ENCODE data around the gene PARD3. TPM values are rescaled to one million over a fixed set of nuclear protein-coding genes. Genes with fewer than 3 reads are reported as not detected.

Gene PARD3
- total and polyA plus RNA-seq, 2 experiments from 2014 or later, result 47.2 to 59.7 TPM

DNA sequence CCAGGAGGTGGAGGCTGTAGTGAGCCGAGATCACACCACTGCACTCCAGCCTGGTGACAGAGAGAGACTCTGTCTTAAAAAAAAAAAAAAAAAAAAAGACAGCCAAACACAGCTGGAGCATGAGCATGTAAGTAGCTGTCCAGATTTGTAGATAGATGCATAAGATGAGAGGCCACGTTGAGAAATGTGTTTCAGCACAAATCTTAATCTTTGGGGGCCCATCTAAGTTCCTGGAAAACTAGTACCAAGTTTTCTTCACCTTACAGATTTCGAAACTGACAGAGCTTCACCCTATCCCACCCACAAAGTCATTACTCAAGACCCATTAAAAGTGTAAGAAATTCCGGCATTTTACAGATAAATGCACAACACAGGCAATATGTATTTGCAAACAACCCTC is 208.2 kb downstream of the PARD3 start:
- no peak for DNase-seq (ENCODE audit: low spot score)

DNA sequence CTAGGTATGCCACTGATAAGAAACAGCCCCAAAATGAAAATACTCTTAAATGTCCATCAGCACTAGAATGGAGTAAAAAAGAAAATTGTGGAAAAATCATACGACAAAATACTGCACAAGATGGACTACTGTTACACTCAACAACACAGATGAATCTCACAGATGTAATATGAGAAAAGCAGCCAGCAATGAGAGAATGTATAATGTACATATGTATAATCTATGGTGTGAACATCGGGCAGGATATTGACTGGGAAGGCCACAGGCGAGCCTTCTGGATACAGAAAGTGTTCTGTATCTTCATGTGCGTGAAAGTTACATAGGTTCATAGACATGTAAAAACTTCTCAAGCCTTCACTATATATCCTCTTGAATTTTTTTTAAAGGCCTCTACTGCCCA is 212.6 kb downstream of the PARD3 start:
- 94% methylated on average over 4 of the region's 4 CpGs for WGBS (ENCODE audit: low lambda C conversion rate, missing lambda C conversion rate)
- H3K27ac ChIP-seq, result no peak overlapping the region
- H3K4me1 ChIP-seq (ENCODE audit: insufficient read depth), result no peaks in the 10 kb centered on the region
- H3K9me2 ChIP-seq (replicated peaks; ENCODE audit: insufficient read depth), result no peaks in the 10 kb centered on the region
- peaks cover 58% of the 10 kb centered on the region for H3K79me2 ChIP-seq
- no peak overlapping the region for H2AFZ ChIP-seq
- H3K4me3 ChIP-seq, result no peak overlapping the region
- no peaks in the 10 kb centered on the region for H3K27me3 ChIP-seq
- DNase-seq (ENCODE audit: low spot score), result no peak
- TF ChIP-seq EZH2phosphoT487 (IDR thresholded peaks at IDR 0.05; ENCODE audit: low read depth, severe bottlenecking, unreplicated experiment) (no peak), EZH2 (IDR thresholded peaks at IDR 0.05; ENCODE audit: borderline replicate concordance) (no peak)
- TF ChIP-seq, protein P1, sequence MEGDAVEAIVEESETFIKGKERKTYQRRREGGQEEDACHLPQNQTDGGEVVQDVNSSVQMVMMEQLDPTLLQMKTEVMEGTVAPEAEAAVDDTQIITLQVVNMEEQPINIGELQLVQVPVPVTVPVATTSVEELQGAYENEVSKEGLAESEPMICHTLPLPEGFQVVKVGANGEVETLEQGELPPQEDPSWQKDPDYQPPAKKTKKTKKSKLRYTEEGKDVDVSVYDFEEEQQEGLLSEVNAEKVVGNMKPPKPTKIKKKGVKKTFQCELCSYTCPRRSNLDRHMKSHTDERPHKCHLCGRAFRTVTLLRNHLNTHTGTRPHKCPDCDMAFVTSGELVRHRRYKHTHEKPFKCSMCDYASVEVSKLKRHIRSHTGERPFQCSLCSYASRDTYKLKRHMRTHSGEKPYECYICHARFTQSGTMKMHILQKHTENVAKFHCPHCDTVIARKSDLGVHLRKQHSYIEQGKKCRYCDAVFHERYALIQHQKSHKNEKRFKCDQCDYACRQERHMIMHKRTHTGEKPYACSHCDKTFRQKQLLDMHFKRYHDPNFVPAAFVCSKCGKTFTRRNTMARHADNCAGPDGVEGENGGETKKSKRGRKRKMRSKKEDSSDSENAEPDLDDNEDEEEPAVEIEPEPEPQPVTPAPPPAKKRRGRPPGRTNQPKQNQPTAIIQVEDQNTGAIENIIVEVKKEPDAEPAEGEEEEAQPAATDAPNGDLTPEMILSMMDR (IDR thresholded peaks at IDR 0.05; ENCODE audit: poor library complexity), result no peak
- H4K20me1 ChIP-seq (ENCODE audit: insufficient read depth, poor library complexity, severe bottlenecking), result peaks cover 7% of the 10 kb centered on the region
- no peaks in the 10 kb centered on the region for H3K9me3 ChIP-seq (ENCODE audit: low read depth)
- H3K36me3 ChIP-seq (replicated peaks; ENCODE audit: insufficient read depth, low read depth), result no peaks in the 10 kb centered on the region
- no peak overlapping the region for H3K4me2 ChIP-seq

More for the DNA sequence above, 208.2 kb downstream of the PARD3 start:
- no peaks in the 10 kb centered on the region for H3K27me3 ChIP-seq
- no peak overlapping the region for H3K4me2 ChIP-seq
- no peaks in the 10 kb centered on the region for H3K4me1 ChIP-seq (ENCODE audit: insufficient read depth)
- peaks cover 55% of the 10 kb centered on the region for H3K79me2 ChIP-seq
- 84% methylated on average over 4 of the region's 4 CpGs for WGBS (ENCODE audit: low lambda C conversion rate, missing lambda C conversion rate)
- H3K36me3 ChIP-seq (replicated peaks; ENCODE audit: insufficient read depth, low read depth), result no peaks in the 10 kb centered on the region
- H3K4me3 ChIP-seq, result no peak overlapping the region
- no peaks in the 10 kb centered on the region for H3K9me2 ChIP-seq (replicated peaks; ENCODE audit: insufficient read depth)
- TF ChIP-seq EZH2phosphoT487 (IDR thresholded peaks at IDR 0.05; ENCODE audit: low read depth, severe bottlenecking, unreplicated experiment) (no peak), EZH2 (IDR thresholded peaks at IDR 0.05; ENCODE audit: borderline replicate concordance) (no peak)
- TF ChIP-seq, protein P1 (IDR thresholded peaks at IDR 0.05; ENCODE audit: poor library complexity), result no peak
- peaks cover 6% of the 10 kb centered on the region for H4K20me1 ChIP-seq (ENCODE audit: insufficient read depth, poor library complexity, severe bottlenecking)
- H3K9me3 ChIP-seq (ENCODE audit: low read depth), result no peaks in the 10 kb centered on the region
- H3K27ac ChIP-seq, result no peak overlapping the region
- no peak overlapping the region for H2AFZ ChIP-seq

DNA sequence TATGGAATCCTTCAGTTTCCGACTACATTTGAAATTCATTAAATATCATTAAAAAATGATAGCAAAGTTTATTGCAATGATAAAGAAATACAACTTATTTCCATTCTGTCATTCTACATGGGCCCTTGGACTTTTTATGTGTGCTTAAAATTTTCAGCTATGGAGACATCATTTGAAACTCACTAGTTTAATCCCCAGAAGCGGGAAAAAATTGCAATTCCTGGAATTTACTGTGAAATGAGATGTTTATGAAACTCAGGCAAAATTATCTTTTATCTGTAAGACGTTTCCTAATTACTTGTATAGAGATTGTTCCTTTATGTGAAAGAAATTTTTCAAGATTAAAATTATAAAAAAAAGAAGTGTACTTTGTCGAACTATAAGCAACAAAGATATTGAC is 213.4 kb downstream of the PARD3 start:
- H3K4me2 ChIP-seq, result no peak overlapping the region
- 93% methylated on average over 4 of the region's 4 CpGs for WGBS (ENCODE audit: low lambda C conversion rate, missing lambda C conversion rate)
- no peaks in the 10 kb centered on the region for H3K9me2 ChIP-seq (replicated peaks; ENCODE audit: insufficient read depth)
- no peak overlapping the region for H3K4me3 ChIP-seq
- peaks cover 66% of the 10 kb centered on the region for H3K79me2 ChIP-seq
- TF ChIP-seq EZH2phosphoT487 (IDR thresholded peaks at IDR 0.05; ENCODE audit: low read depth, severe bottlenecking, unreplicated experiment) (no peak), EZH2 (IDR thresholded peaks at IDR 0.05; ENCODE audit: borderline replicate concordance) (no peak)
- TF ChIP-seq, protein P1 (IDR thresholded peaks at IDR 0.05; ENCODE audit: poor library complexity), result no peak
- no peaks in the 10 kb centered on the region for H3K36me3 ChIP-seq (replicated peaks; ENCODE audit: insufficient read depth, low read depth)
- H2AFZ ChIP-seq, result no peak overlapping the region
- no peaks in the 10 kb centered on the region for H3K4me1 ChIP-seq (ENCODE audit: insufficient read depth)
- H3K9me3 ChIP-seq (ENCODE audit: low read depth), result no peaks in the 10 kb centered on the region
- no peaks in the 10 kb centered on the region for H3K27me3 ChIP-seq
- peaks cover 5% of the 10 kb centered on the region for H4K20me1 ChIP-seq (ENCODE audit: insufficient read depth, poor library complexity, severe bottlenecking)
- no peak overlapping the region for H3K27ac ChIP-seq
- DNase-seq (ENCODE audit: low spot score), result no peak
